H1 (cell line): ENCODE results near the gene QRSL1. TPM values are rescaled to one million over a fixed set of nuclear protein-coding genes. Genes with fewer than 3 reads are reported as not detected.

Experiments
- CTCF ChIA-PET: fragments of 300-600 bp; sonication (Branson Sonifier 250); formaldehyde crosslinking; loops from one replicate; lab custom pipeline; 2021; ENCODE audit not compliant: partially characterized antibody; lab: Charles Lee
- POLR2A ChIA-PET: fragments of 300-600 bp; sonication (Branson Sonifier 250); formaldehyde crosslinking; loops from one replicate; lab custom pipeline; 2021; ENCODE audit warnings: inconsistent platforms; ENCODE audit not compliant: partially characterized antibody; lab: Charles Lee
- DNase-seq, 2 experiments: peaks; one replicate each; pipeline versions ENCODE4 v3.0.0 to v3.0.0-alpha.2; 2010 to 2022; ENCODE audit warnings: low spot score in 2 of 2, low read depth in 1 of 2, mixed read lengths in 1 of 2
- FAIRE-seq: peaks from 2 replicates; lab custom pipeline; 2011; peaks lifted over from hg19 to GRCh38; lab: Jason Lieb, UNC
- H2AFZ ChIP-seq: 2 replicates; pipeline ENCODE4 v1.8.1; 2012; ENCODE audit warnings: low read length, inconsistent platforms
- H2AK5ac ChIP-seq: 2 replicates; pipeline ENCODE4 v1.6.1; 2013; ENCODE audit warnings: low read depth, low read length
- H2BK120ac ChIP-seq: replicated peaks from 2 replicates; pipeline ENCODE3; 2013; ENCODE audit warnings: low read depth, low read length, inconsistent platforms
- H2BK12ac ChIP-seq: 2 replicates; pipeline ENCODE4 v1.6.1; 2013; ENCODE audit warnings: low read depth, low read length
- H2BK15ac ChIP-seq: 2 replicates; pipeline ENCODE4 v1.6.1; 2013; ENCODE audit warnings: low read length
- H2BK20ac ChIP-seq: 2 replicates; pipeline ENCODE4 v1.6.1; 2013; ENCODE audit warnings: low read length
- H2BK5ac ChIP-seq: 2 replicates; pipeline ENCODE4 v1.6.1; 2013; ENCODE audit warnings: low read depth, low read length
- H3K14ac ChIP-seq: 2 replicates; pipeline ENCODE4 v1.6.1; 2013; ENCODE audit warnings: inconsistent platforms; ENCODE audit not compliant: insufficient read length
- H3K18ac ChIP-seq: 2 replicates; pipeline ENCODE4 v1.6.1; 2013; ENCODE audit warnings: low read length; ENCODE audit errors: extremely low read depth
- H3K23ac ChIP-seq: 2 replicates; pipeline ENCODE4 v1.6.1; 2013; ENCODE audit warnings: inconsistent platforms; ENCODE audit not compliant: insufficient read length
- H3K23me2 ChIP-seq: 2 replicates; pipeline ENCODE4 v1.6.1; 2013; ENCODE audit warnings: low read depth, low read length
- H3K27ac ChIP-seq: 2 replicates; pipeline ENCODE4 v1.6.1; 2011; ENCODE audit warnings: low read depth, low read length, inconsistent platforms
- H3K27me3 ChIP-seq, 4 experiments: replicated peaks in 1 of 4; 1 replicate in 1 of 4; 2 replicates in 3 of 4; pipeline versions ENCODE4 v1.6.1 to v1.8.1; 2011 to 2013; ENCODE audit warnings: low read length in 3 of 4, mild to moderate bottlenecking in 3 of 4, inconsistent platforms in 2 of 4, mixed read lengths in 2 of 4, moderate library complexity in 1 of 4; ENCODE audit not compliant: control insufficient read depth in 3 of 4, insufficient read depth in 3 of 4; ENCODE audit errors: extremely low read depth in 1 of 4
- H3K36me3 ChIP-seq, 4 experiments: 2 replicates each; pipeline versions ENCODE4 v1.6.1 to v1.8.1; 2011 to 2013; ENCODE audit warnings: mild to moderate bottlenecking in 4 of 4, low read length in 3 of 4, moderate library complexity in 2 of 4, control low read depth in 1 of 4, inconsistent platforms in 1 of 4; ENCODE audit not compliant: insufficient read depth in 4 of 4, control insufficient read depth in 2 of 4
- H3K4ac ChIP-seq: replicated peaks from 2 replicates; pipeline ENCODE3; 2013; ENCODE audit warnings: low read length, low read depth, mixed read lengths, inconsistent platforms; ENCODE audit not compliant: insufficient read length
- H3K4me1 ChIP-seq, 4 experiments: replicated peaks in 1 of 4; 1 replicate in 1 of 4; 2 replicates in 3 of 4; pipeline versions ENCODE4 v1.6.1 to v1.8.1; 2011 to 2013; ENCODE audit warnings: low read length in 3 of 4, inconsistent platforms in 2 of 4, mixed read lengths in 1 of 4; ENCODE audit not compliant: insufficient read depth in 4 of 4, control insufficient read depth in 3 of 4
- H3K4me2 ChIP-seq, 2 experiments: 2 replicates each; pipeline versions ENCODE4 v1.6.1 to v1.8.1; 2011 to 2013; ENCODE audit warnings: low read depth in 2 of 2, low read length in 2 of 2, control low read depth in 1 of 2, inconsistent platforms in 1 of 2, mild to moderate bottlenecking in 1 of 2; ENCODE audit not compliant: insufficient read depth in 1 of 2
- H3K4me3 ChIP-seq, 4 experiments: fragments of 200-600, 300-600 bp in 1 of 4; sonication (generic), shearing (Covaris generic), sonication (Bioruptor Twin) in 1 of 4; 2 replicates each; pipeline versions ENCODE4 v1.5.1 to v1.8.1; 2011 to 2016; ENCODE audit warnings: low read length in 4 of 4, low read depth in 3 of 4, control low read depth in 2 of 4, inconsistent platforms in 2 of 4, mild to moderate bottlenecking in 2 of 4, mixed read lengths in 1 of 4, moderate library complexity in 1 of 4; ENCODE audit not compliant: insufficient read depth in 2 of 4; ENCODE audit errors: extremely low read depth in 1 of 4
- H3K56ac ChIP-seq: replicated peaks from 2 replicates; pipeline ENCODE3; 2013; ENCODE audit warnings: low read depth, mild to moderate bottlenecking, mixed read lengths, low read length, inconsistent platforms; ENCODE audit not compliant: insufficient read length
- H3K79me1 ChIP-seq: 2 replicates; pipeline ENCODE4 v1.6.1; 2013; ENCODE audit warnings: low read depth, low read length, control low read depth
- H3K79me2 ChIP-seq, 2 experiments: 2 replicates each; pipeline versions ENCODE4 v1.6.1 to v1.8.1; 2012 to 2013; ENCODE audit warnings: low read length in 2 of 2, mild to moderate bottlenecking in 2 of 2, inconsistent platforms in 1 of 2; ENCODE audit not compliant: insufficient read depth in 2 of 2, control insufficient read depth in 1 of 2
- H3K9ac ChIP-seq, 4 experiments: replicated peaks in 1 of 4; 1 replicate in 1 of 4; 2 replicates in 3 of 4; pipeline versions ENCODE4 v1.6.1 to v1.8.1; 2011 to 2013; ENCODE audit warnings: low read depth in 3 of 4, low read length in 3 of 4, control low read depth in 2 of 4, mild to moderate bottlenecking in 2 of 4, moderate library complexity in 2 of 4, inconsistent platforms in 1 of 4; ENCODE audit errors: extremely low read depth in 1 of 4
- H3K9me3 ChIP-seq, 2 experiments: 2 replicates each; pipeline versions ENCODE4 v1.6.1 to v1.8.1; 2012 to 2013; ENCODE audit warnings: mild to moderate bottlenecking in 2 of 2, moderate library complexity in 2 of 2, control low read depth in 1 of 2, inconsistent platforms in 1 of 2, low read depth in 1 of 2, low read length in 1 of 2, mixed read lengths in 1 of 2; ENCODE audit not compliant: insufficient read depth in 2 of 2
- H4K20me1 ChIP-seq, 2 experiments: replicated peaks in 1 of 2; 2 replicates each; pipeline versions ENCODE3 to v1.8.1; 2011 to 2013; ENCODE audit warnings: inconsistent platforms in 2 of 2, low read length in 2 of 2, mild to moderate bottlenecking in 1 of 2; ENCODE audit not compliant: insufficient read depth in 2 of 2, control insufficient read depth in 1 of 2
- H4K5ac ChIP-seq: 2 replicates; pipeline ENCODE4 v1.6.1; 2013; ENCODE audit warnings: low read length, low read depth, mixed read lengths, inconsistent platforms; ENCODE audit not compliant: insufficient read length
- H4K8ac ChIP-seq: 2 replicates; pipeline ENCODE4 v1.8.0; 2013; ENCODE audit warnings: mild to moderate bottlenecking, moderate library complexity, low read length, inconsistent platforms; ENCODE audit not compliant: insufficient read depth; ENCODE audit errors: extremely low read depth
- H4K91ac ChIP-seq: replicated peaks from 2 replicates; pipeline ENCODE3; 2013; ENCODE audit warnings: low read length, mixed read lengths, inconsistent platforms; ENCODE audit not compliant: insufficient read length
- BCL11A ChIP-seq, 2 experiments: IDR thresholded peaks; one replicate each; pipeline ENCODE4 v1.6.1; 2011; ENCODE audit warnings: low read depth in 2 of 2, low read length in 2 of 2, mild to moderate bottlenecking in 2 of 2
- CHD1 ChIP-seq: IDR thresholded peaks from 2 replicates; pipeline ENCODE4 v1.6.1; 2012; ENCODE audit warnings: low read depth, low read length, improper control_type of control experiment
- CHD2 ChIP-seq: IDR thresholded peaks from 2 replicates; pipeline ENCODE4 v1.6.1; 2012; ENCODE audit warnings: low read length, improper control_type of control experiment
- FOSL1 ChIP-seq: IDR thresholded peaks from 2 replicates; pipeline ENCODE4 v1.6.1; 2011; ENCODE audit warnings: mild to moderate bottlenecking, low read depth, low read length, moderate library complexity; ENCODE audit not compliant: insufficient read depth
- GTF2F1 ChIP-seq: IDR thresholded peaks from 2 replicates; pipeline ENCODE4 v1.6.1; 2012; ENCODE audit warnings: low read depth, low read length, improper control_type of control experiment, borderline replicate concordance
- HDAC2 ChIP-seq, 2 experiments: fragments of 300-600 bp in 1 of 2; sonication (generic) in 1 of 2; IDR thresholded peaks; 2 replicates each; pipeline ENCODE4 v1.6.1; 2011 to 2012; ENCODE audit warnings: low read depth in 2 of 2, low read length in 2 of 2, mild to moderate bottlenecking in 2 of 2, moderate library complexity in 2 of 2, borderline replicate concordance in 1 of 2, inconsistent platforms in 1 of 2
- RBBP5 ChIP-seq: IDR thresholded peaks from 2 replicates; pipeline ENCODE4 v1.7.1; 2012; ENCODE audit warnings: low read depth, mild to moderate bottlenecking, inconsistent platforms, low read length, moderate library complexity, borderline replicate concordance
- TBP ChIP-seq: IDR thresholded peaks from 2 replicates; pipeline ENCODE4 v1.6.1; 2011; ENCODE audit warnings: low read depth, low read length, improper control_type of control experiment
- WGBS, 2 experiments: shearing (Covaris generic) in 1 of 2; methylation state at CpG; one replicate each; pipeline versions ENCODE4 v1.1.6 to v1.1.7; 2013 to 2015; ENCODE audit warnings: low lambda C conversion rate in 2 of 2, mixed read lengths in 2 of 2, inconsistent platforms in 1 of 2, low coverage in 1 of 2, missing lambda C conversion rate in 1 of 2; ENCODE audit not compliant: insufficient replicate concordance in 2 of 2, insufficient coverage in 1 of 2, insufficient read length in 1 of 2; ENCODE audit errors: extremely low coverage in 1 of 2, missing lambda C conversion rate in 1 of 2; 5-methylcytosine and 5-hydroxymethylcytosine counted together
- polyA plus RNA-seq, 7 experiments: library from polyadenylated mRNA; depleted of rRNA in 3 of 7; stranded (reverse) in 5 of 7; unstranded in 2 of 7; fragments of >200 nt in 5 of 7; fragments of 200-250 nt in 2 of 7; gene quantifications; 1 replicate in 5 of 7; 2 replicates in 1 of 7; 4 replicates in 1 of 7; pipeline versions ENCODE4 v1.2.1 to v1.2.3, GENCODE V29; 2011 to 2013; ENCODE audit warnings: missing spikeins in 2 of 7, mixed read lengths in 2 of 7
- total RNA-seq: library from RNA; stranded (reverse); fragmentation: NEBNext Ultra II Directional; extraction: Animal tissue kit (Norgen Biotek cat#: 25700); gene quantifications from 2 replicates; pipeline ENCODE4 v1.2.1, GENCODE V29; 2021
- TF ChIP-seq, protein P1 (sequence below): IDR thresholded peaks from 2 replicates; pipeline ENCODE4 v1.6.1; 2011; ENCODE audit warnings: low read depth, mild to moderate bottlenecking, low read length; ENCODE audit not compliant: insufficient read depth
- TF ChIP-seq, protein P2 (sequence below), 3 experiments: IDR thresholded peaks; 1 replicate in 2 of 3; 2 replicates in 1 of 3; pipeline versions ENCODE4 v1.5.1 to v1.6.1; 2011; ENCODE audit warnings: low read length in 3 of 3, mild to moderate bottlenecking in 3 of 3, inconsistent platforms in 2 of 3, low read depth in 1 of 3, moderate library complexity in 1 of 3; ENCODE audit not compliant: insufficient read depth in 1 of 3; ENCODE audit errors: control extremely low read depth in 1 of 3

Gene QRSL1
- total and polyA plus RNA-seq, 2 of the 8 experiments (the other 6 are each of a cell fraction or from before 2014, with no cell fraction given), result 7.8 to 22.2 TPM

DNA sequence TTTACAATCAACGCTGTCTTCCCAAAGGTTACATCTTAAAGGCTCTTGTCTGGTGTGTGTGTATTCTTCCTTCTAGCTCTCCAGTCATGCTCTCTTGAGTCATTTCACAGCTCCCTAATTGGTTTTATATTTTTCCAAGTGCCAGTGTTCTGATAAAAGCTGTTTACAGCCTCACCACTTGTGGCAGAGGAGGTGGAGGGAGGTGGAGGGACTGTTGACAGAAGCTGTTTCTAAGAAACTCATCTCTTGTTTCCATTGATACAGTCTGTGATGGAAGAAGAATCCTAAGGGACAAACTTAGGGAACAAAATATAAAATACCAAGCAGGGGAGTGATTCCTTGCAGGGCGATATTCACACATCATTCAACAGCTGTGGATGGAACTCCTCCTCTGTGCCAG lies 64.0 kb downstream of the QRSL1 start:
- Histone ChIP-seq H3K9ac (no peak overlapping the region; a peak in 2 of 7 replicates), H2BK20ac (peak overlapping the region; percentile 91), H3K27me3 (no peaks in the 10 kb centered on the region), H2BK15ac (no peak overlapping the region), H3K9me3 (no peaks in the 10 kb centered on the region), H3K4me3 (no peak overlapping the region), H2BK12ac (peak overlapping the region; percentile 86), H3K79me1 (no peaks in the 10 kb centered on the region), H2AK5ac (peak overlapping the region; percentile 69; the same call in 1 of the 2 replicates), H3K23ac (no peak overlapping the region), H3K27ac (peak overlapping the region; percentile 60; the same call in 1 of the 2 replicates), H4K91ac (peak overlapping the region; percentile 45), H4K20me1 (no peaks in the 10 kb centered on the region), H4K5ac (peak overlapping the region; percentile 10), H2BK120ac (peak overlapping the region; percentile 58), H3K79me2 (no peaks in the 10 kb centered on the region), H3K14ac (no peak overlapping the region), H2AFZ (no peak overlapping the region), H3K23me2 (no peaks in the 10 kb centered on the region), H3K4me1 (peaks cover 5 to 17% (median 10%) of the 10 kb centered on the region in 4 experiments; a peak in 6 of 7 replicates), H3K4ac (peak overlapping the region; percentile 98), H3K4me2 (no peak overlapping the region), H2BK5ac (peak overlapping the region; percentile 80), H3K18ac (peak overlapping the region; percentile 93), H3K36me3 (no peaks in the 10 kb centered on the region), H3K56ac (no peak overlapping the region), H4K8ac (no peak overlapping the region)
- FAIRE-seq, result no peak
- ChIA-PET POLR2A (interaction anchor here (0.7 to 1.4 kb wide), 3 partner anchors 55 to 279 kb away, joined by 3 to 4 read pairs (median 3); no protein-coding TSS in a partner anchor), CTCF (interaction anchor here (0.8 to 2.1 kb wide), 5 partner anchors 48 to 286 kb away, joined by 3 to 10 read pairs (median 6); no protein-coding TSS in a partner anchor)
- DNase-seq, result no peak
- 76% methylated on average over 2 of the region's 2 CpGs; no CpG with 5 or more reads in 1 of the 2 experiments for WGBS, 2 experiments
- TF ChIP-seq HDAC2 (IDR thresholded peaks at IDR 0.05; ENCODE audit: borderline replicate concordance in 1 of 2, low read depth in 2 of 2, low read length in 2 of 2) (no peak), FOSL1 (no peak), TBP (no peak), CHD2 (no peak), RBBP5 (no peak), GTF2F1 (no peak), CHD1 (no peak), BCL11A (IDR thresholded peaks at IDR 0.05; ENCODE audit: low read depth in 2 of 2, low read length in 2 of 2) (no peak)
- TF ChIP-seq, protein P1, sequence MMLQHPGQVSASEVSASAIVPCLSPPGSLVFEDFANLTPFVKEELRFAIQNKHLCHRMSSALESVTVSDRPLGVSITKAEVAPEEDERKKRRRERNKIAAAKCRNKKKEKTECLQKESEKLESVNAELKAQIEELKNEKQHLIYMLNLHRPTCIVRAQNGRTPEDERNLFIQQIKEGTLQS, result no peak
- TF ChIP-seq, protein P2, sequence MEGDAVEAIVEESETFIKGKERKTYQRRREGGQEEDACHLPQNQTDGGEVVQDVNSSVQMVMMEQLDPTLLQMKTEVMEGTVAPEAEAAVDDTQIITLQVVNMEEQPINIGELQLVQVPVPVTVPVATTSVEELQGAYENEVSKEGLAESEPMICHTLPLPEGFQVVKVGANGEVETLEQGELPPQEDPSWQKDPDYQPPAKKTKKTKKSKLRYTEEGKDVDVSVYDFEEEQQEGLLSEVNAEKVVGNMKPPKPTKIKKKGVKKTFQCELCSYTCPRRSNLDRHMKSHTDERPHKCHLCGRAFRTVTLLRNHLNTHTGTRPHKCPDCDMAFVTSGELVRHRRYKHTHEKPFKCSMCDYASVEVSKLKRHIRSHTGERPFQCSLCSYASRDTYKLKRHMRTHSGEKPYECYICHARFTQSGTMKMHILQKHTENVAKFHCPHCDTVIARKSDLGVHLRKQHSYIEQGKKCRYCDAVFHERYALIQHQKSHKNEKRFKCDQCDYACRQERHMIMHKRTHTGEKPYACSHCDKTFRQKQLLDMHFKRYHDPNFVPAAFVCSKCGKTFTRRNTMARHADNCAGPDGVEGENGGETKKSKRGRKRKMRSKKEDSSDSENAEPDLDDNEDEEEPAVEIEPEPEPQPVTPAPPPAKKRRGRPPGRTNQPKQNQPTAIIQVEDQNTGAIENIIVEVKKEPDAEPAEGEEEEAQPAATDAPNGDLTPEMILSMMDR (IDR thresholded peaks at IDR 0.05; ENCODE audit: control extremely low read depth in 1 of 3, insufficient read depth in 1 of 3, low read depth in 1 of 3, low read length in 3 of 3), result no peak
